WTC11 (cell line): Measurements from ENCODE around the gene CCNL1. TPM values are rescaled to one million over a fixed set of nuclear protein-coding genes. Genes with fewer than 3 reads are reported as not detected.

Experiments used
- ATAC-seq: fragments of 200-7000 bp; cut with Tn5 transposase; 2 replicates; pipeline ENCODE4 v1.10.0; 2021; ENCODE audit warnings: mild to moderate bottlenecking, moderate library complexity
- CTCF ChIA-PET: fragments of 300-600 bp; sonication (Branson Sonifier 250); formaldehyde crosslinking; loops from one replicate; lab custom pipeline; 2021; ENCODE audit warnings: antibody characterized with exemption; lab: Charles Lee
- POLR2A ChIA-PET: fragments of 350-600 bp; sonication (Branson Sonifier 250); formaldehyde crosslinking; loops from one replicate; lab custom pipeline; 2021; ENCODE audit warnings: antibody characterized with exemption; lab: Charles Lee
- DNase-seq: peaks from one replicate; pipeline ENCODE4 v3.0.0; 2021; ENCODE audit warnings: low spot score
- H3K27ac Mint-ChIP-seq: 2 replicates; pipeline ENCODE4 v1.8.0; 2021; ENCODE audit warnings: mixed read lengths
- H3K27me3 Mint-ChIP-seq: 2 replicates; pipeline ENCODE4 v1.8.0; 2021; ENCODE audit warnings: low read depth, mild to moderate bottlenecking, moderate library complexity, mixed read lengths
- H3K36me3 Mint-ChIP-seq: 2 replicates; pipeline ENCODE4 v1.8.0; 2021; ENCODE audit warnings: mixed read lengths
- H3K4me1 Mint-ChIP-seq: 2 replicates; pipeline ENCODE4 v1.8.0; 2022; ENCODE audit warnings: mixed read lengths
- H3K4me3 Mint-ChIP-seq: 2 replicates; pipeline ENCODE4 v1.8.0; 2021; ENCODE audit warnings: mild to moderate bottlenecking, moderate library complexity, mixed read lengths
- H3K9me3 Mint-ChIP-seq: 2 replicates; pipeline ENCODE4 v1.8.0; 2021; ENCODE audit warnings: mixed read lengths
- AR ChIP-seq: fragments of 250-450 bp; sonication (Bioruptor Pico); IDR thresholded peaks from 2 replicates; pipeline ENCODE4 v1.9.0; 2021; ENCODE audit warnings: mild to moderate bottlenecking
- ATF6 ChIP-seq: sonication (generic); formaldehyde crosslinking; IDR thresholded peaks from 2 replicates; pipeline ENCODE4 v1.8.1; 2023; ENCODE audit warnings: mild to moderate bottlenecking, missing genetic modification reagents
- ERG ChIP-seq: fragments of 250-450 bp; sonication (Bioruptor Pico); IDR thresholded peaks from 2 replicates; pipeline ENCODE4 v1.8.0; 2021; ENCODE audit warnings: mild to moderate bottlenecking
- FOXK1 ChIP-seq: sonication (generic); formaldehyde crosslinking; IDR thresholded peaks from 2 replicates; pipeline ENCODE4 v1.8.0; 2022; ENCODE audit warnings: mild to moderate bottlenecking, moderate library complexity, missing genetic modification reagents
- GABPB1 ChIP-seq: sonication (generic); formaldehyde crosslinking; IDR thresholded peaks from 2 replicates; pipeline ENCODE4 v1.8.1; 2023; ENCODE audit warnings: mild to moderate bottlenecking, missing genetic modification reagents
- GTF2I ChIP-seq: fragments of 250-450 bp; sonication (Bioruptor Pico); conservative IDR thresholded peaks from 2 replicates; pipeline ENCODE4 v1.4.0; 2021; ENCODE audit warnings: mild to moderate bottlenecking
- NR1H2 ChIP-seq: sonication (generic); formaldehyde crosslinking; IDR thresholded peaks from 2 replicates; pipeline ENCODE4 v1.9.0; 2021; ENCODE audit warnings: mild to moderate bottlenecking, moderate library complexity, missing genetic modification reagents
- SOX15 ChIP-seq: fragments of 250-450 bp; sonication (Bioruptor Pico); IDR thresholded peaks from 2 replicates; pipeline ENCODE4 v1.9.0; 2021; ENCODE audit warnings: mild to moderate bottlenecking
- TEAD4 ChIP-seq: sonication (generic); formaldehyde crosslinking; IDR thresholded peaks from 2 replicates; pipeline ENCODE4 v1.8.0; 2022; ENCODE audit warnings: mild to moderate bottlenecking, missing genetic modification reagents
- USF1 ChIP-seq: sonication (generic); formaldehyde crosslinking; IDR thresholded peaks from 2 replicates; pipeline ENCODE4 v1.8.0; 2022; ENCODE audit warnings: mild to moderate bottlenecking, missing genetic modification reagents
- ZNF671 ChIP-seq: fragments of 250-450 bp; sonication (Bioruptor Pico); IDR thresholded peaks from 2 replicates; pipeline ENCODE4 v1.8.0; 2021; ENCODE audit warnings: mild to moderate bottlenecking
- total RNA-seq: library from RNA; stranded (reverse); gene quantifications from 3 replicates; pipeline ENCODE4 v1.2.3, GENCODE V29; 2021
- TF ChIP-seq, protein P1 (sequence below): sonication (generic); formaldehyde crosslinking; IDR thresholded peaks from 2 replicates; pipeline ENCODE4 v1.8.1; 2022; ENCODE audit warnings: low read depth, mild to moderate bottlenecking, moderate library complexity, missing genetic modification reagents, borderline replicate concordance
- TF ChIP-seq, protein P2 (sequence below): sonication (generic); formaldehyde crosslinking; IDR thresholded peaks from 2 replicates; pipeline ENCODE4 v1.8.1; 2023; ENCODE audit warnings: mild to moderate bottlenecking, missing genetic modification reagents, borderline replicate concordance
- TF ChIP-seq, protein P3 (sequence below): fragments of 250-450 bp; sonication (Bioruptor Pico); IDR thresholded peaks from 2 replicates; pipeline ENCODE4 v1.9.0; 2021; ENCODE audit warnings: mild to moderate bottlenecking, borderline replicate concordance
- TF ChIP-seq, protein P4 (sequence below): fragments of 250-450 bp; sonication (Bioruptor Pico); conservative IDR thresholded peaks from 2 replicates; pipeline ENCODE4 v1.9.0; 2021; ENCODE audit warnings: mild to moderate bottlenecking

The CCNL1 gene
- total RNA-seq, 1 experiment from 2014 or later, result 79.6 TPM

- TF ChIP-seq, protein P1, sequence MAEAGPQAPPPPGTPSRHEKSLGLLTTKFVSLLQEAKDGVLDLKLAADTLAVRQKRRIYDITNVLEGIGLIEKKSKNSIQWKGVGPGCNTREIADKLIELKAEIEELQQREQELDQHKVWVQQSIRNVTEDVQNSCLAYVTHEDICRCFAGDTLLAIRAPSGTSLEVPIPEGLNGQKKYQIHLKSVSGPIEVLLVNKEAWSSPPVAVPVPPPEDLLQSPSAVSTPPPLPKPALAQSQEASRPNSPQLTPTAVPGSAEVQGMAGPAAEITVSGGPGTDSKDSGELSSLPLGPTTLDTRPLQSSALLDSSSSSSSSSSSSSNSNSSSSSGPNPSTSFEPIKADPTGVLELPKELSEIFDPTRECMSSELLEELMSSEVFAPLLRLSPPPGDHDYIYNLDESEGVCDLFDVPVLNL, result no peak
- TF ChIP-seq SOX15 (CRISPR knock-in tag) (no peak), ZNF671 (CRISPR knock-in tag) (no peak), TEAD4 (CRISPR knock-in tag) (no peak), NR1H2 (CRISPR knock-in tag) (no peak), ATF6 (no peak)
- TF ChIP-seq, protein P2, sequence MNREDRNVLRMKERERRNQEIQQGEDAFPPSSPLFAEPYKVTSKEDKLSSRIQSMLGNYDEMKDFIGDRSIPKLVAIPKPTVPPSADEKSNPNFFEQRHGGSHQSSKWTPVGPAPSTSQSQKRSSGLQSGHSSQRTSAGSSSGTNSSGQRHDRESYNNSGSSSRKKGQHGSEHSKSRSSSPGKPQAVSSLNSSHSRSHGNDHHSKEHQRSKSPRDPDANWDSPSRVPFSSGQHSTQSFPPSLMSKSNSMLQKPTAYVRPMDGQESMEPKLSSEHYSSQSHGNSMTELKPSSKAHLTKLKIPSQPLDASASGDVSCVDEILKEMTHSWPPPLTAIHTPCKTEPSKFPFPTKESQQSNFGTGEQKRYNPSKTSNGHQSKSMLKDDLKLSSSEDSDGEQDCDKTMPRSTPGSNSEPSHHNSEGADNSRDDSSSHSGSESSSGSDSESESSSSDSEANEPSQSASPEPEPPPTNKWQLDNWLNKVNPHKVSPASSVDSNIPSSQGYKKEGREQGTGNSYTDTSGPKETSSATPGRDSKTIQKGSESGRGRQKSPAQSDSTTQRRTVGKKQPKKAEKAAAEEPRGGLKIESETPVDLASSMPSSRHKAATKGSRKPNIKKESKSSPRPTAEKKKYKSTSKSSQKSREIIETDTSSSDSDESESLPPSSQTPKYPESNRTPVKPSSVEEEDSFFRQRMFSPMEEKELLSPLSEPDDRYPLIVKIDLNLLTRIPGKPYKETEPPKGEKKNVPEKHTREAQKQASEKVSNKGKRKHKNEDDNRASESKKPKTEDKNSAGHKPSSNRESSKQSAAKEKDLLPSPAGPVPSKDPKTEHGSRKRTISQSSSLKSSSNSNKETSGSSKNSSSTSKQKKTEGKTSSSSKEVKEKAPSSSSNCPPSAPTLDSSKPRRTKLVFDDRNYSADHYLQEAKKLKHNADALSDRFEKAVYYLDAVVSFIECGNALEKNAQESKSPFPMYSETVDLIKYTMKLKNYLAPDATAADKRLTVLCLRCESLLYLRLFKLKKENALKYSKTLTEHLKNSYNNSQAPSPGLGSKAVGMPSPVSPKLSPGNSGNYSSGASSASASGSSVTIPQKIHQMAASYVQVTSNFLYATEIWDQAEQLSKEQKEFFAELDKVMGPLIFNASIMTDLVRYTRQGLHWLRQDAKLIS (CRISPR knock-in tag), result no peak
- TF ChIP-seq, protein P3, sequence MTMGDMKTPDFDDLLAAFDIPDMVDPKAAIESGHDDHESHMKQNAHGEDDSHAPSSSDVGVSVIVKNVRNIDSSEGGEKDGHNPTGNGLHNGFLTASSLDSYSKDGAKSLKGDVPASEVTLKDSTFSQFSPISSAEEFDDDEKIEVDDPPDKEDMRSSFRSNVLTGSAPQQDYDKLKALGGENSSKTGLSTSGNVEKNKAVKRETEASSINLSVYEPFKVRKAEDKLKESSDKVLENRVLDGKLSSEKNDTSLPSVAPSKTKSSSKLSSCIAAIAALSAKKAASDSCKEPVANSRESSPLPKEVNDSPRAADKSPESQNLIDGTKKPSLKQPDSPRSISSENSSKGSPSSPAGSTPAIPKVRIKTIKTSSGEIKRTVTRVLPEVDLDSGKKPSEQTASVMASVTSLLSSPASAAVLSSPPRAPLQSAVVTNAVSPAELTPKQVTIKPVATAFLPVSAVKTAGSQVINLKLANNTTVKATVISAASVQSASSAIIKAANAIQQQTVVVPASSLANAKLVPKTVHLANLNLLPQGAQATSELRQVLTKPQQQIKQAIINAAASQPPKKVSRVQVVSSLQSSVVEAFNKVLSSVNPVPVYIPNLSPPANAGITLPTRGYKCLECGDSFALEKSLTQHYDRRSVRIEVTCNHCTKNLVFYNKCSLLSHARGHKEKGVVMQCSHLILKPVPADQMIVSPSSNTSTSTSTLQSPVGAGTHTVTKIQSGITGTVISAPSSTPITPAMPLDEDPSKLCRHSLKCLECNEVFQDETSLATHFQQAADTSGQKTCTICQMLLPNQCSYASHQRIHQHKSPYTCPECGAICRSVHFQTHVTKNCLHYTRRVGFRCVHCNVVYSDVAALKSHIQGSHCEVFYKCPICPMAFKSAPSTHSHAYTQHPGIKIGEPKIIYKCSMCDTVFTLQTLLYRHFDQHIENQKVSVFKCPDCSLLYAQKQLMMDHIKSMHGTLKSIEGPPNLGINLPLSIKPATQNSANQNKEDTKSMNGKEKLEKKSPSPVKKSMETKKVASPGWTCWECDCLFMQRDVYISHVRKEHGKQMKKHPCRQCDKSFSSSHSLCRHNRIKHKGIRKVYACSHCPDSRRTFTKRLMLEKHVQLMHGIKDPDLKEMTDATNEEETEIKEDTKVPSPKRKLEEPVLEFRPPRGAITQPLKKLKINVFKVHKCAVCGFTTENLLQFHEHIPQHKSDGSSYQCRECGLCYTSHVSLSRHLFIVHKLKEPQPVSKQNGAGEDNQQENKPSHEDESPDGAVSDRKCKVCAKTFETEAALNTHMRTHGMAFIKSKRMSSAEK (CRISPR knock-in tag), result no peak
Observed at GRCh38 chr3:157100096-157100477, 59.9 kb downstream of the CCNL1 start (continued).

DNA sequence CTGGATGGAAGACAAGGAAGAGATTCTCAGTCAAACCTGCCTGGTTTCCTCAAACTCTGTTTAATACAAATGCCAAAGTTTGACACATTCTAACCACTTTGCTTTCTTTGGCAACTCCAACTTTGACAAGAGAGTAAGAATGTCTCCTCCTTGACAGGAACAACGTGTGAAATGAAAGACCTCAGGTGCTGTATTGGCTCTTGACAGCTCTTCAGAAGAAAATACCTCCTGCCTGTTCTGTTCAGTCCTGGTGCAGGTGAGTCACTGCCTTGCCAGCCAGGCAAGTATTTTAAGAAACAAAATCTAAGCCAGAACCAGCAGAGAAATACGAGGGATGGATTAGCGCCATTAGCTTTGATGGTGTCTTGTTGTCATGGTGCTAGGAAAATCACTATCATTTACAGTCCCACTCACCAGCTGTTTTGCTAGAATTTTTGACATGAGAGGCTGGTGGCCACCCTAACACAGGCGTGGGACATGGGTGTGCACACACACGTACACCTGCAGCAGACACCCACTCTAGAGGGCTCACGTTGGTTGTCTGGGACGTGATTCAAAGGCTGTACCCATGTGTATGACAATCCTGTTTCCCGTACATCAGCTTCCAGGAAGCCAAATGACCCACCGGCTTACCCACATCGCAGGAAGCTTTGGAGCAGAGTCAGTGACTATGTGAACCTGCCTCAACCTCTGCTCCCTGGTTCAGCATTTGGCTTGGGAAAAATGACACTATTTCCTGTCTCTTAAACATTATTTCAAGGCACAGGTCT, 60.4 kb downstream of the CCNL1 start:
- CTCF ChIA-PET, result no interaction called here
- no peak for DNase-seq
- TF ChIP-seq GTF2I (CRISPR knock-in tag) (no peak), AR (CRISPR knock-in tag) (no peak), ERG (CRISPR knock-in tag) (no peak), USF1 (CRISPR knock-in tag) (no peak), FOXK1 (CRISPR knock-in tag) (no peak), GABPB1 (CRISPR knock-in tag) (no peak)
- TF ChIP-seq, protein P4, sequence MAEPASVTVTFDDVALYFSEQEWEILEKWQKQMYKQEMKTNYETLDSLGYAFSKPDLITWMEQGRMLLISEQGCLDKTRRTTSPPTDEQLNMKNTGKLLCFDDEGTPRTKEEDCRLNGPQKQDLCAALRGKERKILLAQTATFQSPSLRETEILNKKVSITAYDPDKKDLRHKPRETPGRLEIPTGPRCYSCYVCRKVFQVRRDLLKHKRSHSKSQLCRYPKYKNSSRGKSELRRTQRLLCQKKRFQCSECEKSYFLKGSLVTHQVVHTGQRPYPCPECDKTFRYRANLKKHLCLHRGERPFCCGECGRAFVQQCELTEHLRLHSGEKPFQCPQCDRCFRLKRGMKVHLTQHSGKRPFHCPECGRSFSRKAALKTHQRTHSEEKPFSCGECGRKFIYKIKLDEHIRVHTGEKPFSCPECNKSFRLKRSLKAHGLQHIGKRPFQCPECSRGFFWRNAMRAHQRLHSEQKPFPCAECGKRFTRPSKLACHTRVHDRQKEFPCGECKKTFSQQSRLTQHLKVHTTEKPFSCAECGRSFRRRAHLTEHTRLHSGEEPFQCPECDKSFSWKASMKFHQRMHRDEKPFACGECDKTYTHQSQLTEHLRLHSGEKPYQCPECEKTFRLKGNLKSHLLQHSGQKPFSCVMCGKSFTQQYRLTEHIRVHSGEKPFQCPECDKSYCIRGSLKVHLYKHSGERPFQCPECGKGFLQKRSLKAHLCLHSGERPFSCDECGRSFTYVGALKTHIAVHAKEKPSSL, result no peak

More for the DNA sequence above, 60.4 kb downstream of the CCNL1 start:
- Mint-ChIP-seq H3K9me3 (no peaks in the 10 kb centered on the region), H3K4me1 (peaks cover 10% of the 10 kb centered on the region; the same call in 1 of the 2 replicates), H3K36me3 (no peaks in the 10 kb centered on the region), H3K4me3 (no peak overlapping the region), H3K27ac (no peak overlapping the region), H3K27me3 (no peaks in the 10 kb centered on the region)
- POLR2A ChIA-PET, result no interaction called here
- no peak for ATAC-seq
